GM21825 (cell line): Measurements from ENCODE around the gene WHRN.

ENCODE experiments used
- ATAC-seq: cut with Tn5 transposase; IDR thresholded peaks from one replicate; pipeline ENCODE4 v1.9.1; 2021; ENCODE audit warnings: mild to moderate bottlenecking, moderate library complexity; ENCODE audit not compliant: unreplicated experiment

The WHRN gene

DNA sequence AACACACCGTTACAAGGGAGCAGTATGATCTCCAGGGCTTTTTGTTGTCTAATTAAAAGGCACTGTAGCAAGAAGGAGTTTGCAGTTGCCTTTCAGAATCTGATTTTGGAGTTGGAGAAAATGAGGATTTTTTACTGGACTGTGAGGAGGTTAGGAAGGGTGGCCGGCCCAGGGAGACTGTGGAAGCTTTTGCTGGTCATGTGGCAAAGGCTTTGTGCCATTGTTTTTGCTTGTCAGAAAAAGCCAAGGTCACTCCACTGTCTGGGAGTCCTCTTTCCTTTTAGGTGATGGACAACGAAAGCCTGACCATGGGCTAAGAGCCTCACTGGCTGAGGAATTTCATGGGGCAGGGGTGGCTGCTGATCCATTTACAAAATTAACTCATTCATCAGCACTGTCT, 10.3 kb upstream of the WHRN start:
- ATAC-seq: no peak

DNA sequence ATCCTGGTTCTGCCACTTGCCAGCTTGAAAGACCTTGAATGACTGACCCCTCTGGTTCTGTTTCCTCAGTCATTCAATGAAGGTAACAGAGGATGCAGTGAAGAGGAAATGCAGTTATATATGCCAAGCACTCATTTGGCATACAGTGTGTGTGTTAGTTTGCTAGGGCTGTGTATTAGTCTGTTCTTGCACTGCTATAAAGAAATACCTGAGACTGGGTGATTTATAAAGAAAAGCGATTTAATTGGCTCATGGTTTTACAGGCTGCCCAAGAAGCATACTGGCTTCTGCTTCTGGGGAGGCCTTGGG, 8.6 kb upstream of the WHRN start:
- ATAC-seq: no peak

DNA sequence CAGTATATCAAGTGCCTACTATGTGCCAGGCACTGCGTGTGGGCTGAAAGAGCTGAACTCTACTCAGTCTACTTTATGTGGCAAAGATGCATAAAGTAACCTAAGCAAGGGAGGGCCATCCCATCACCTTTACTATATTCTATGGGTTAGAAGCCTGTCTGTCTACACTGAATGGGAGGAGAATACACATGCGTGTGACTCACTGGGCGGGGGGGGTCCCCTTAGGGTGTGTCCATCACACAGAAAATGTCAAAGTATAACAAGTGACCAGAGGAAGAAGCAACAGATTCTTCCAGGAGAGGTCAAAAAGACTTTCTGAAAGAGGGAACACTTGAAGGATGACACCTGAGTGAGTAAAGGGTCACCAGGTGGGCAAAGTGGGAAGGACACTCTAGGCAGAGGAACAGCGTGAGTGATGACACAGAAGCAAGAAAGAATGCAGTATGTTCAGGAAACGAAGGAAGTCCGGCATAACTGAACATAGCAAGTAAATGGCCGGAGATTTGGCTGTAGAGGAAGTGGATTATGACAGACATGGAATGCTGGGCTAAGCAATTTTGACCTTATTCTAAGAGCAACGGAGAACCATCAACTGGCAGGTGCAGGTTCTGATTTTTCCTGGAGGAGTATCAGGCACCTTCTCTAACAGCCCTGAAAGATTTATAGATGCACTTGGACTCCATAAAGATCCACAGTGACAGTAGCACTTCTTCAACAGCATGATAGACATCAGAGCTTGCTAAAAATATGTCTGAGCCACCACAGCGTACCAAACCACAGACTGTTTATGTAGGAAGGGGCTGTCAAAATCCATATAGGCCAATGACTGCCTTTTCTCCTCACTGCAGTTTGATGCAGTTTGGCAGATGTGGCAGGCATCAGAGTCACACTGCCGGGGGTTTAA, 8.0 kb upstream of the WHRN start:
- no peak for ATAC-seq

DNA sequence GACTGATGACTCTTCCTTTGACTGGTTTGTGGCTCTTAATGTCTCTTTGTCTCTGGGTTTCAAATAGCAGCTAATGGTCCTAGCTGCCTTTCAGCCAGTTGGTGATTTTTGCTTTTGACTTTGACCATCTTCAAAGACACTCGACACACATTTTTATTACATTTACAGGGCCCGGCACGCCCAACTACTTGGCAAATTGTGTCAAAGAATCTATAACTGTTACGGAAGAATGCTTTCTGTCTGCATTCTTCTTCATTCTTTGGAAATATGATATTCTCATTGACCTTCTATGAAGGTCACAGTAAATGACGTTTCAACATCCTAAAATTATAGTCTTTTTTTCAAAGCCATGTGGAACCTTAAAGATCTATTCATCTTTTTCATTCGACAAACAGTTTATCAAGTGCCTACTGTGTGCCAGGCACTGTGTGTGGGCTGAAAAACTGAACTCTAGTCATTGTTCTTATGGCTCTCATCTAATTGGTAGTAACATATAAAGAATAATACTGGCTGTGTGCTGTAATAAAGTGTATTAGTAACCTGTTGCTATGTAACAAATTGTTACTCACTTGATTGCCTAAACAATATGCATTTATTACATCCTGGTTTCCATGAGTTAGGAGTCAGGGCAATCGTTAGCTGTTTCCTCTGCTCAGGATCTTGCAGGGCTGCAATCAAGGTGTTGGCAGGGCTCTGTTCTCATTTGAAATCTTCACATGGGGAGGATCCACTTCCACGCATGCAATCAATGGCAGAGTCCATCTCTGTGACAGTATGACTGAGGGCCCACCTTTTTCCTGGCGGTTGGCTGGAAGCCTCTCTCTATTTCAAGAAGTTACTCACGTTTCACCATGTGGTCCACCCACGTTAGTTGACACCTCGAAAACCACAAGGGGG, 7.0 kb upstream of the WHRN start:
- no peak for ATAC-seq

DNA sequence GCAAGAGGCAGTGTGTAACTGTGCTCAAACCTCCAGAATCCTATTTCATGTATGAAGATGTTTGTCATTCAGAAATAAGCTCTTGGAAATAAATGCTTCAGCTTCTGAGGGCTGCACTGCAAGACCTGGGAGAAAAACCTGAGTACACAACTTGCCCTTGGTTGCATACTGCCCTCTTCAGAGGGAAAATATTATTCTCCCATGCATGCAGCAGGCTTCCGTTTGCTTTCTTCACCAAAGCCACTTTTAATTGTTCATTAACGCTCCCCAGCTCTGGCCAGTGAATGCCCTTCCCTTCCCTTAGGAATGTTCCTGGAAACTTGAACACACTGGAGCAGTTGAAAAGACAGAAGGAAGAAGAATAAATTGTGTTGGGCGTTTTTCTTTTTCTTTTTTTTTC, 2.5 kb upstream of the WHRN start:
- no peak for ATAC-seq

DNA sequence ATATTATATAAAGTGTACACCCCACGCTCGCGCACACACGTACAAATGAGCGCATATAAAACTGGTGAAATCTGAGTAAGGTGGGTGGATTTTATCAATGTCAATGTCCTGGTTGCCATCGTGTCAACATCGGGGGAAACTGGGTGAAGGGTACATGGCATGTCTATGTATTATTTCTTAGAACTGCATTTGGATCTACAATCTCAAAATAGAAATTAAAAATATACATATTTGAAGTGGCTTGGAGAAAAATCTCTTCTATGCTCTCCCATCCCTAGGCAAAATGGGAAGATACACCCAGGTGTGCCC, 763 bp upstream of the WHRN start:
- no peak for ATAC-seq

GRCh38 chr9:114504341-114505186, 709 bp downstream of the WHRN start:
- no peak for ATAC-seq

DNA sequence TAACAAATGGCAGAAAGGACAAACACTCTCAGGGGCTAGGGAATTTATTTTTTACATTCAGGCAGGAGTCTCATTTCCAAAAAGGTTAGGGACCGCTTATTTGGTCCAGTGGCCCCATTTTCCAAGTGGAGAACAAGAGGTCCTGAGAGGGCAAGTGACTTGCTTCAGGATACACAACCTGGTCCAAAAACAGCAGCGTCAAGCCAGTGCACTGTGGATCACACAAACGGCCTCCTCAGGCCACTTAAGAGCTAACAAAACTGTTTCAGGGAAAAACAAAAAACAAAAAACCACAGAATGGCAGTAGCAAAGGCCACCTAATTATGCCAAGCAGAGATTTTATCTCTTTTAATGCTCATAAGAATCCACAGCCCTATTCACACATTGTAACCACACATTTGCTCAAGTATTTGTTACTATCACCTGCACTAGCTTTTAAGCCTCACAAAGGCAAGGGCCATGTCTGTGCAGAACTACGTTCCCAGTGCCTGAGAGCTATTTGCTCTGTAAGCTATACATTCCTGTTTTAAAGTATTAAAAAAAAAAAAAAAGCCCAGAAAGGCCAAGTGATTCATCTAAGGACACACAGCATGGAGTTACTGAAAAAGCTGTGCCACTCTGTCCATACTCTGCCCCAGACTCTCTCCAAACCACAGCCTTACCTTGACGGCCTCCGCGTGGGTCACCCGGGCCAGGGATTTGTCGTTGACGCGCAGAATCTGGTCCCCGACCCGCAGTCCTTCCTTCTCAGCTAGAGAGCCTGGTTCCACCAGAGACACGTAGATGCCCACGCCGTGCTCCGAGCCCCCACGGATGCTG, 1.5 kb downstream of the WHRN start:
- no peak for ATAC-seq

DNA sequence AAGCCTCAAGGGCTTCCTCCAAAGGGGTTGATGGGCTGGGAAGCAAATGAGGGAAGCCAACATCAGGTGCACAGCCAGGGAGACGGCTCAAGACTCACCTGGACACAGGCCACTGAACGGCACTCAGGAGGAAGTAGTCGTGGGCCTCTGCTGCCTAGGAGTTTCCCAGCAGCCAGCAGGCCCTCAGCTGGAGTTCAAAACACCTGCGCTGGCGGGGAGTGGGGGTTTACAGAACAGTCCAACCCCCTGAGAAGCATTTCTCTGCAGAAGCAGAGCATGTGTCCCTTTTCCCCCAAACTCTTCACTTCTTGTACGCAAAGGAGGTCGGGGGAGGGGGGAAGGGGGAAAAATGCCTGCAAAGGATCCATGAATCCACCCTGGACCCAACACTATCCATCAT, 2.3 kb downstream of the WHRN start:
- no peak for ATAC-seq

- no peak for ATAC-seq
Observed at GRCh38 chr9:114501796-114502682, 3.2 kb downstream of the WHRN start.

- no peak for ATAC-seq
Observed at GRCh38 chr9:114500697-114501292, 4.5 kb downstream of the WHRN start.

DNA sequence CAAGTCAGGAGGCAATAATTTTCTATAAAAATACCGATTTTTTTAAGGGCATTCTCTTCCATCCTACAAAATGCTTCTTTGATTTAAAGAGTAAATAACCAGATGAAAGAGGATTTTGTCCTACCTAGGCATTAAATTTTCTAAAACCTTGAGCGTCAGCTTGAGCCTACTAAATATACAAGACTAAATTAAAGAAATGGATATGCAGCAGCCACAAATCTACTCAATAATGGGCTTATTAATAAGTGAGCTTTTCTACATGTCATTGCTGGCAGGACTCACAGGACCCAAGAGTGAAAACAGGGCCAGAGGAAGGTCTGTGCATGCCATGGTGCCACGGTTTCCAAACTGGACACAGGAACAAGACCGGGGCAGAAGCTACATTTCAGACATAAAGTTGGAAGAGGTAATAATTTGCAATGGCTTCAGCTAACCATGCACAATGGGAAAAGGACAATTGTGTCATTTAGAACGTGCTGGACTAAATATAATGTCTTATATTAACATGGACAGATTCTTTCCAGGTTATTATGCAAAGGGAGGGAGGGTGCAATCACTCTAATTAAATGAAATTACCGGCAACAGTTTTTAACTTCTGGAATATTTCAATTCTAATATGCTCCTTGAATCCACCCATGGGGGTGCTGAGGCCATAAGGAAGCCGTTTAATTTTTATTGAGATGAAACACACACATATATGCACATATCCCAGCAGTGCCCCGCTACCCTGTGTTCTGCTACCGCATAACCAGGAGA, 5.2 kb downstream of the WHRN start:
- no peak for ATAC-seq

DNA sequence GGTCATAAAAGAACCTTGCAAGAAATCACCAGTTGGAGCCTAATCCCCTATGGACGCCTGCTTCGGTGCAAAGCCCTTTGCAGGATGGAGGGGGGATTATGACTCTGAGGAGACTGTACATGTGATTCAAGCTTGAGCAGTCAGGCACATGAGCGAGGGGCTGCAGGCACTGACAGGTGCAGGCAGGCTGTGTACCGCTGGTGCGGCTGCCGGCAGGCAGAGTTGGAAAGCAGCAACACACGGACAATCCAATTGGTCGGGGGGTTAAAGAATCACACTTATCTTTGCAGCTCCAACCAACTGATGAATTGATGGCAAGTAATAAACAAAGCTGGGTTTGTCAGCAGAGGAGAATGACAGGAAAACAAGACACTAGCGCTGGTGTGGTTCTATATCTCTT, 5.7 kb downstream of the WHRN start:
- no peak for ATAC-seq

DNA sequence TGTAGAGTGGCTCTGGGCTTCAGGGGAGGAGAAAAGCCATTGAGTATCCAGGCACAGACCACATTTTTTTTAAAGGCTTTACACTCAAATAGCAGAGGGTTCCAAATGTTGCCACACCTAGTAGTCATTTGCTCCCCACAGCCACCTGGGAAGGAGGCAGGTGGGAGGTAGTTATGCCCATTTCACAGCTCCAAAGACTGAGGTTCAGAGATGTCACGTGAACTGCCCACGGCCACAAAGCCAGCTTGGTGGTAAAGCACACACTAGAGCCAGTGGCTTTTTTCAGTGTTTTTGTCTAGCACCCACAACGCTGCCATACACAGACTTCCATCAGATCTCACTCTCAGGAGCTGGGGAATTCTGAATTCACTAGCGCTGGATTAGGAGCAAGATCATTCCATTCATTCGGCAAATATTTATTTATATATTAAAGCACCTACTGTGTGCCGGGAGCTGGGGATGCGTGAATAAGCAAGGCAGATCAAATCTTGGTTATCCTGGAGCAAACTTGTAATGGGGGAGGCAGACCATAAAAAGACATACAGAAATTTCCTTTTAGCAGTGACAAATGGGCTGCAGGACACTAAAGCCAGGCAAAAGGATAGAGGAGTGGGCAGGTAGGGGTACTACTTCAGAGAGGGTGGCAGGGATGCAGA, 7.4 kb downstream of the WHRN start:
- no peak for ATAC-seq

GRCh38 chr9:114497236-114497635, 8.0 kb downstream of the WHRN start:
- no peak for ATAC-seq

GRCh38 chr9:114496011-114496410, 9.3 kb downstream of the WHRN start:
- no peak for ATAC-seq

DNA sequence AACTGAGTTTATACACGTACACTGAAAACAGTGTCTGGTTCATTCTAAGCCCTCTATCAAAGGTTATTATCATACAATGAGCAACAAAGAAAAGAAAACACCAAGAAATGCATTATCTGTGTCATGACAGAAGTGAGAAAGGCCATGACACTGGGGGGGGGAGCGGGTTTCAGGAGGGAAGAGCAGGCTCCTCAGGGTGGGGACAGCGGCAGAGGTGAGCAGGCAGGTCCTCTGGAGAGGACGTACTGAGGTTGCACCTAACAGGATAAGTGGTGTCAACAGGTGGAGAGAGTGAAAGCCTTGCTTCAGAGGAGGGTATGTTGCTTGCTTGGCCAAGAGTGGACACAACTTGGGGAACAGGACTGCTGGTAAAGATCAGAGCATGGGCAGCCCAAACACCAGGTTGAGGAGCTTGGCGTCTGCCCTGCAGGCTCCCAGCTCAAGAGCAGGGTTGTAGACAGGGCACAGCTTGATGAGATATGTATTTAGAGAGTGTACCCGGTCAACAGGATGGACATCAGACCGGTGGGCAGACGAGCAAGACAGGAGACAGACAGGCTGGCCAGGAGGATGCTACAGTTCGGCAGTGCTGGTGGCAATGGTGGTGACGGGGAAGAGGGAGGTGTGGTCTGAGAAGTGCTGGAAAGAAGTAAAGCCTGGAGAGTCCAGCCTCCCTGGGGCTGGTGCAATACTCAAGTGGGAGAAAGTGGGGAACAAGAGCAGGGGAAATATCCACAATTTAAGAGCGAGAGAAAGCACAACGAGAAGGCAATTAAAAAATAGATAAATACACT, 10.3 kb downstream of the WHRN start:
- ATAC-seq: no peak
